H9 (cell line): ENCODE results near the gene PARP8. TPM values are rescaled to one million over a fixed set of nuclear protein-coding genes. Genes with fewer than 3 reads are reported as not detected.
A peak's percentile ranks its signal among the peaks of the same experiment; 100 is the strongest.

Experiments
- DNase-seq: peaks from one replicate; pipeline ENCODE4 v3.0.0-alpha.2; 2017
- H2AFZ ChIP-seq: one replicate; pipeline ENCODE4 v1.6.1; 2013; ENCODE audit warnings: mild to moderate bottlenecking, low read length, control low read depth, moderate library complexity
- H2AK5ac ChIP-seq: 2 replicates; pipeline ENCODE4 v1.6.1; 2013; ENCODE audit warnings: low read length, control low read depth, mixed read lengths; ENCODE audit not compliant: insufficient read length
- H2BK120ac ChIP-seq: one replicate; pipeline ENCODE4 v1.6.1; 2013; ENCODE audit warnings: low read depth, mild to moderate bottlenecking, low read length, control low read depth, inconsistent platforms; ENCODE audit not compliant: poor library complexity, severe bottlenecking
- H2BK12ac ChIP-seq: 2 replicates; pipeline ENCODE4 v1.6.1; 2013; ENCODE audit warnings: low read length, control low read depth, mixed read lengths, low read depth; ENCODE audit not compliant: insufficient read length
- H2BK15ac ChIP-seq: 2 replicates; pipeline ENCODE4 v1.6.1; 2013; ENCODE audit warnings: low read depth, low read length, control low read depth
- H2BK20ac ChIP-seq: one replicate; pipeline ENCODE4 v1.6.1; 2013; ENCODE audit warnings: low read depth, mild to moderate bottlenecking, low read length, control low read depth, inconsistent platforms; ENCODE audit not compliant: poor library complexity, severe bottlenecking
- H2BK5ac ChIP-seq: 2 replicates; pipeline ENCODE4 v1.6.1; 2013; ENCODE audit warnings: low read length, control low read depth, mixed read lengths; ENCODE audit not compliant: insufficient read length
- H3K14ac ChIP-seq: 2 replicates; pipeline ENCODE4 v1.6.1; 2013; ENCODE audit warnings: low read length, control low read depth; ENCODE audit not compliant: insufficient read depth
- H3K18ac ChIP-seq: 2 replicates; pipeline ENCODE4 v1.6.1; 2013; ENCODE audit warnings: low read depth, mild to moderate bottlenecking, mixed read lengths, low read length, control low read depth; ENCODE audit not compliant: insufficient read length
- H3K23ac ChIP-seq: 2 replicates; pipeline ENCODE4 v1.6.1; 2013; ENCODE audit warnings: low read length, control low read depth, mixed read lengths, low read depth; ENCODE audit not compliant: insufficient read length
- H3K23me2 ChIP-seq: 2 replicates; pipeline ENCODE4 v1.6.1; 2013; ENCODE audit warnings: low read depth, mild to moderate bottlenecking, mixed read lengths, low read length, control low read depth; ENCODE audit not compliant: insufficient read length, poor library complexity, severe bottlenecking
- H3K27ac ChIP-seq: 2 replicates; pipeline ENCODE4 v1.5.1; 2013; ENCODE audit warnings: low read length, control low read depth, mixed read lengths, low read depth; ENCODE audit not compliant: insufficient read length
- H3K27me3 ChIP-seq: 2 replicates; pipeline ENCODE4 v1.6.1; 2013; ENCODE audit warnings: low read length, control low read depth, inconsistent platforms; ENCODE audit not compliant: insufficient read depth
- H3K4ac ChIP-seq: 2 replicates; pipeline ENCODE4 v1.6.1; 2013; ENCODE audit warnings: low read depth, mild to moderate bottlenecking, control low read depth, inconsistent platforms, low read length, moderate library complexity
- H3K4me1 ChIP-seq: 2 replicates; pipeline ENCODE4 v1.6.1; 2013; ENCODE audit warnings: low read length, control low read depth, inconsistent platforms; ENCODE audit not compliant: insufficient read depth
- H3K4me2 ChIP-seq: 2 replicates; pipeline ENCODE4 v1.6.1; 2013; ENCODE audit warnings: low read length, control low read depth, mixed read lengths; ENCODE audit not compliant: insufficient read length, insufficient read depth
- H3K56ac ChIP-seq: 2 replicates; pipeline ENCODE4 v1.6.1; 2013; ENCODE audit warnings: low read depth, mild to moderate bottlenecking, mixed read lengths, low read length, control low read depth; ENCODE audit not compliant: insufficient read length
- H3K79me1 ChIP-seq: 2 replicates; pipeline ENCODE4 v1.6.1; 2013; ENCODE audit warnings: low read depth, mild to moderate bottlenecking, moderate library complexity, low read length, control low read depth, inconsistent platforms; ENCODE audit not compliant: insufficient read depth, poor library complexity, severe bottlenecking
- H3K79me2 ChIP-seq: 2 replicates; pipeline ENCODE4 v1.6.1; 2013; ENCODE audit warnings: low read length, control low read depth, inconsistent platforms; ENCODE audit not compliant: insufficient read depth
- H3K9ac ChIP-seq: 2 replicates; pipeline ENCODE4 v1.6.1; 2013; ENCODE audit warnings: low read length, control low read depth, mixed read lengths; ENCODE audit not compliant: insufficient read length; ENCODE audit errors: extremely low read depth
- H3K9me3 ChIP-seq: one replicate; pipeline ENCODE4 v1.6.1; 2013; ENCODE audit warnings: low read depth, low read length, inconsistent platforms; ENCODE audit not compliant: control insufficient read depth
- H3T11ph ChIP-seq: one replicate; pipeline ENCODE4 v1.6.1; 2013; ENCODE audit warnings: mild to moderate bottlenecking, low read length, control low read depth, inconsistent platforms
- H4K20me1 ChIP-seq: one replicate; pipeline ENCODE4 v1.6.1; 2013; ENCODE audit not compliant: control insufficient read depth, insufficient read length, insufficient read depth
- H4K5ac ChIP-seq: 2 replicates; pipeline ENCODE4 v1.6.1; 2013; ENCODE audit warnings: low read depth, mild to moderate bottlenecking, mixed read lengths, low read length, control low read depth; ENCODE audit not compliant: insufficient read length
- H4K8ac ChIP-seq: replicated peaks from 2 replicates; pipeline ENCODE4 v1.6.1; 2013; ENCODE audit warnings: low read length, control low read depth, mixed read lengths, low read depth; ENCODE audit not compliant: insufficient read length
- H4K91ac ChIP-seq: 2 replicates; pipeline ENCODE4 v1.6.1; 2013; ENCODE audit warnings: low read depth, mild to moderate bottlenecking, moderate library complexity, mixed read lengths, low read length, control low read depth; ENCODE audit not compliant: insufficient read length
- H3K27ac Mint-ChIP-seq, 3 experiments: 2 replicates in 2 of 3; 3 replicates in 1 of 3; pipeline ENCODE4 v1.8.0; 2020 to 2021; ENCODE audit warnings: mixed read lengths in 3 of 3, mild to moderate bottlenecking in 1 of 3, moderate library complexity in 1 of 3
- H3K27me3 Mint-ChIP-seq: 2 replicates; pipeline ENCODE4 v1.8.0; 2021; ENCODE audit warnings: low read depth, mild to moderate bottlenecking, moderate library complexity, mixed read lengths
- H3K36me3 Mint-ChIP-seq, 3 experiments: 2 replicates in 2 of 3; 3 replicates in 1 of 3; pipeline ENCODE4 v1.8.0; 2020 to 2021; ENCODE audit warnings: low read depth in 3 of 3, mixed read lengths in 3 of 3; ENCODE audit not compliant: insufficient read depth in 1 of 3
- H3K4me1 Mint-ChIP-seq, 2 experiments: 2 replicates each; pipeline ENCODE4 v1.8.0; 2020; ENCODE audit warnings: mixed read lengths in 2 of 2
- H3K4me3 Mint-ChIP-seq, 2 experiments: 2 replicates in 1 of 2; 3 replicates in 1 of 2; pipeline ENCODE4 v1.8.0; 2020 to 2021; ENCODE audit warnings: mild to moderate bottlenecking in 2 of 2, mixed read lengths in 2 of 2, moderate library complexity in 1 of 2
- H3K9me3 Mint-ChIP-seq, 2 experiments: 2 replicates in 1 of 2; 3 replicates in 1 of 2; pipeline ENCODE4 v1.8.0; 2020; ENCODE audit warnings: mild to moderate bottlenecking in 2 of 2, mixed read lengths in 2 of 2, moderate library complexity in 1 of 2
- CTCF ChIP-seq: fragments of 200-600 bp; sonication (generic); conservative IDR thresholded peaks from 3 replicates; pipeline ENCODE4 v1.8.0; 2021; ENCODE audit warnings: antibody characterized with exemption, mild to moderate bottlenecking
- WGBS: extraction: QIAGEN DNeasy Blood & Tissue Kit; methylation state at CpG from one replicate; pipeline ENCODE4 v1.1.7; 2013; ENCODE audit warnings: missing lambda C conversion rate, low lambda C conversion rate, mixed read lengths; ENCODE audit not compliant: insufficient read length; ENCODE audit errors: extremely low coverage; 5-methylcytosine and 5-hydroxymethylcytosine counted together
- total RNA-seq: library from RNA; stranded (reverse); gene quantifications from 2 replicates; pipeline ENCODE4 v1.2.1, GENCODE V29; 2021

Gene PARP8
- total RNA-seq, 1 experiment from 2014 or later = 34.0 TPM

DNA sequence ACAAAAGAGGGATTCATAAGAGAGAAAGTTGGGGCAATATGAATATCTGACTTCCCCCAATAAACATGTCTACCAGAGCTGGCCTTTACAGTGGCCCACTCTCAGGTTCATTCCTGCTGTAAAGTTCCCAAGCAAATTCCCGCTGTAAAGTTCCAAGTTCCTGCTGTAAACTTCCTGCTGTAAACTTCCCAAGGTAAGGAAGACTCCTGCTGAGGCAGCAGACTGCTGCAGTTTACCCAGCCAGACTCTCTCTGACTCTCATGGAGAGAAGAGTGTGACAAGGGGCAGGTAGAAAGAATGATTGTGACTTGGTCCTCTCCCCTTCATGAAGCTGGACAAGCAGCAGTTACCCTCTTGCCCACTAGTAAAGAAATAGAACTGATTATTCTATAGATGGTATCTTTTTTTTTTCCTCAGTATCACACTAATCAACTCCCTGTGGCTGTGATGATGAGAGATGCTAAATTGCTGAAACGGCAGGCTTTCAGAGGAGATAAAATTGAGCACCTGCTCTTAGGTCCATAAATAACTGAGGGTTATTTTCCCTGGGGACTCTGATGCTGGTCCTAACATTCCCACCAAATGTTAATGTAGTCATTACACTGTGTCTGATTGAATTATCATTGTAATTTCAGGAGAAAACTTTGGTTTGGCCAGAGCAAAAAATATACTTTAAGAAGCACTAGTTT, 220.4 kb downstream of the PARP8 start:
- no peak overlapping the region for H3K27ac ChIP-seq
- no peak overlapping the region for H4K91ac ChIP-seq
- H3K23ac ChIP-seq = no peak overlapping the region
- H2BK120ac ChIP-seq = no peak overlapping the region
- H2BK15ac ChIP-seq = no peak overlapping the region
- no peaks in the 10 kb centered on the region for H3K79me2 ChIP-seq
- H3T11ph ChIP-seq = no peak overlapping the region
- no peaks in the 10 kb centered on the region for H3K23me2 ChIP-seq
- H2AFZ ChIP-seq = no peak overlapping the region
- no peak overlapping the region for H3K14ac ChIP-seq
- no peaks in the 10 kb centered on the region for H3K79me1 ChIP-seq
- Mint-ChIP-seq H3K4me3 (no peak overlapping the region), H3K4me1 (no peaks in the 10 kb centered on the region), H3K27ac (peak overlapping the region in 1 of 3 experiments; percentile 83; a peak in 1 of 7 replicates), H3K9me3 (no peaks in the 10 kb centered on the region), H3K27me3 (no peaks in the 10 kb centered on the region), H3K36me3 (no peaks in the 10 kb centered on the region)
- no peak for DNase-seq
- H4K20me1 ChIP-seq = no peaks in the 10 kb centered on the region
- H3K4ac ChIP-seq = no peak overlapping the region
- no peak overlapping the region for H2BK20ac ChIP-seq
- no peak overlapping the region for H4K5ac ChIP-seq
- no peak overlapping the region for H2AK5ac ChIP-seq
- H3K4me2 ChIP-seq = no peak overlapping the region
- no peak overlapping the region for H3K9ac ChIP-seq
- no peak overlapping the region for H3K56ac ChIP-seq
- no peak overlapping the region for H3K18ac ChIP-seq
- no peaks in the 10 kb centered on the region for H3K27me3 ChIP-seq
- no peak overlapping the region for H2BK12ac ChIP-seq
- H4K8ac ChIP-seq = no peak overlapping the region
- no peak for TF ChIP-seq CTCF
- no peak overlapping the region for H2BK5ac ChIP-seq
- WGBS = no CpG with 5 or more reads among the region's 2 CpGs
- no peaks in the 10 kb centered on the region for H3K4me1 ChIP-seq
- H3K9me3 ChIP-seq = no peaks in the 10 kb centered on the region
